Endothelial cell of hepatic sinusoid (primary cell): ENCODE measurements around the gene GLT8D2.
"Not testable (repeated sequence)": the region's sequence is repeated elsewhere in the genome, so short reads cannot be mapped to it uniquely, and the experiment has no call there.

Source experiments
- in situ Hi-C: cut with HindIII; loops from 2 replicates; pipeline ENCODE4 v1.10.0; 2017; ENCODE audit warnings: low sequenced_read_pairs

GLT8D2 gene

DNA sequence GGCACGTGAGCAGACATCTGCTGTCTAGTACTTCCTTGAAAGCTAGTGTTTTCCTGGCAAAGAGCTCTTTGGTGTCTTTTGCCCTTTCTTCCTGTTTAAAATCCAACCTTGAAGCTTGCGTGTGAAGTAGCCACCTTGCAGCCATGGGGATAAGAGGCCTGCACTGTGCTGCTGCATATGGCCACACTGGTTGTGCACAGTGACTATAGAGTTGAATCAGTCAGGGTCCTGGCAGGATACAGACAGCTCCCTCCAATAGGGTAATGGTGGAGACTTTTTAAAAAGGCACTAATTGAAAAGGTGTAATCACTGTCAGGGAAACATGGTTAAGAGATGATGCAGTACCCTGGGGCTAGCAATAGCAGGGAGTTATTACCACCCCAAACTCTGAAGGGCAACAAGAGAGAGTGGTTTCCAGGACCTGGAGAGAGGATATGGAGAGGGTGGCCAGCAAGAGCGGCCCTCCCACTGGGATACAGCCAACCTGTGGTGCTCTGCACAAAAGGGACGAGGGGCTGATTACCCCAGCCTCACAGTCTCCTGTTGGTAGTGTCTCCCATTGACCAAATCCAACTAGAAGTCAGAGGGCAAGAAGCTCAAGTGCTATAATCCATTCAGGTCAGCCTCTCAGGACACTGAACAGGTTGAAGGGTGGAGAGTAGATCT is 4.8 kb upstream of the GLT8D2 start:
- in situ Hi-C loops: loop anchor here (5.0 kb wide), 1 partner anchor 37 kb away; no protein-coding TSS in a partner anchor

DNA sequence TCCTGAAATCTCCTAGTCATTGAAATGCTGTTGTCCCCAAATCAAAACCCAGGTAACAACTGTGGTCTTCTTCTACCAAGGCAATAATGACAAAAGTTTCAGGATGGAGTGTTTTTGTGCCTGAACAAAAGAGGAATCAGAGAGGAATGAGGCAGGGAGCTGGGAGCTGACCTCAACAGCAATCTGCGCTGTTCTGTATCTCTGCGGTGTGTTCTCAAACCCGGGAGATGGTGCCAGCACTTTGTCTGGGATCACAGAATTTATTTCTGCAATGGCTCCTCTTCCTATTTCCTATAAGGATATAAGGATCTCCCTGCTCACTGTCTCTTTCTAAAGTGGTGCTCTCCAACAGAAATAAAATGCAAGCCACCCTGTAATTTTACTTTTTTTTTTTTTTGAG is 449 bp upstream of the GLT8D2 start:
- in situ Hi-C loops: no loop called here

DNA sequence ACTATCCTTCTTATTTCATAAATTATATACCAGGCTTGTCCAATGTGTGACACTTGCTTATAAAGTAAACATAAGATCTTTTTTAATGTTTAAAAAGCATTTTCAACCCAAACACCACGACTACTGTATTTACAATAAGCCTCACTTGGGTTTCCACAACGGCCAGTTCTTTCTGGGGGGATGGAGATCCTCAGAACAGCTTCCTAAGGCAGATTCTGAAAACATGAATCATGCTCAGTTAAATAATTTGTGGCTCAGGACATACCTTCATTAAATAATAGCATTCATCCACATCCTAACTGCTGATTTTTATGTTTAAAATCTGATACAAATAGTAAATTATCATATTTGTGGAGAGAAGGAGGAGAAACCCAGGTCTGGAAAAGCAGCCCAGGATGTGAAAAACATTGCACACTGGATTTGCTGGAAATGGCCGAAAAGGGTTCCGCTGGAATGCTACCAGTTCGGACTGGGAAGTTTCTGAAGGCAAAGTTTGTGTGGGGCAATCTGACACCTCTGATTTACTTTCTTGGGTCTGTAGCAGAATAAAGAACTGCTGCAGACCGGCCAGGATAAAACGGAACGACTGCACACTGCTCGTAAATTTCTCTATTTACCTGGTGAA is 597 bp downstream of the GLT8D2 start:
- in situ Hi-C loops: no loop called here

DNA sequence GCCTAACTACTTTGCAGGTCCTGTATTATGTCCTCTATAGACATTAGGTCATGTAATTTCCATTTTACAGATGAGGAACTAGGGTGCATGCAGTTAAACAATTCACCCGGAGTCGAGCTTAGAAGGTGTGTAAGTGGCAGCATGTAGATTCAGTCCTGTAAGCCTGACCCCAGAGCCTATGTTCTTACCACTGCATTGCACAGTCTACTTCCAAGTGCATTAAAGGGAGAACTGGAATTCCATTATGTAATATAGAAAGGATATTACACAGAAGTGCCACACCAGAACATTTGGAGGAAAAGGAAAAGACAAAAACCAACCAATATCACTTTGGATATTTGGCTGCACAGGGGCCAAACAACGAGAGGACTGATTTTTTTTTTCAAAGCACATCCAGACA is 1.2 kb downstream of the GLT8D2 start:
- in situ Hi-C loops: no loop called here

DNA sequence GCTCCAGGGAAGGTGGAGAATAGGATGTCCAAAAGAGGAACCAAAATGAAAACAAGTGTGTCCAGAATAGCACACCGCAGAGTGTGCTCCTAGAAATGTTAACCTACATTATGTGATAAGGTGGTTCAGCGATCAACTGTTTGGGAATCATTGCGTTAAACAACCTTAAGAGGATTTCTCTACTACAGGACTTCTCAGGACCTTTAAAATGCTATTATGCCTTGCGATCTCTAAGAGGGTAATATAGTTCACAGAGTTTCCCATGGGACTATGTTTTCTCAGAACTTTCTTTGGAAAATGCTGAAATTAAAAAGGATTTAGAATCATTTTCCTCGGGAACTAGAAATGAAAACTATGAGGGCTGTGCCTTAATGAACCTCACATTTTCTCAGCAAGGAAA is 1.8 kb downstream of the GLT8D2 start:
- in situ Hi-C loops: no loop called here

DNA sequence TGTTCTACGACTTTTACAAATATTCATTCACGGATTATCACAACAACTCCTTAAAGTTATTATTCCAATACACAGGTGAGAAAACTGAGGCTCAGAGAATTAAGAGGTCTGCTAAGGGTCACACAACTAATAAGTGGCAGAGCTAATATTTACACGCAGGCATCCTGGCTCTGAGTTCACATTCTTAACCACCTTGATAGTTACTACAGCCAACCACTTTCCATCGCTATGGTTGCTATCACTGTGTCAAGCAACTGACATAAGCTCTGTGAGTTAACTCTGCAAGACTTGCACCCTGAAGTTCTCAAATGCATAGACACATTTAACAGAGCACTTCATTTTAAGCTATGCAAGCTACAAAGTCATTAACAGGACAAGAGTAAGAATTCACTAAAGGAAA is 3.7 kb downstream of the GLT8D2 start:
- in situ Hi-C loops: no loop called here

DNA sequence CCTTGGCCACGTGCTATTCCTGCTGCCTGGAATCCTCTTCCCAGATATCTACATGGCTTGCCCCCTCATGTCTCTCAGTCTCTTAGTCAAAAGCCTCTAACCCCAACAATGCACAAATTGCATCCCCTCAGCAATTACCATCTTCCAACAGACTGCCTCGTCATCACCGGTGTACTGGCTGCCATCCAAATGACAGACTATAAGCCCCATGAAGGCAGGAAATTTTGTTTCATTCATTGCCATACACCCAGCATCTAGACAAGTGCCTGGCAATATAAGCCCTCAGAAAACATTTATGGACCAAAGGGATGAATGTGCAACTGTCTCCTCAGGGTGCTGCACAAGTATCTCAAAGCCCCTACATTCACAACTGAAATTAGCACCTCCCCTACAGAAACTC is 5.8 kb downstream of the GLT8D2 start:
- in situ Hi-C loops: no loop called here

DNA sequence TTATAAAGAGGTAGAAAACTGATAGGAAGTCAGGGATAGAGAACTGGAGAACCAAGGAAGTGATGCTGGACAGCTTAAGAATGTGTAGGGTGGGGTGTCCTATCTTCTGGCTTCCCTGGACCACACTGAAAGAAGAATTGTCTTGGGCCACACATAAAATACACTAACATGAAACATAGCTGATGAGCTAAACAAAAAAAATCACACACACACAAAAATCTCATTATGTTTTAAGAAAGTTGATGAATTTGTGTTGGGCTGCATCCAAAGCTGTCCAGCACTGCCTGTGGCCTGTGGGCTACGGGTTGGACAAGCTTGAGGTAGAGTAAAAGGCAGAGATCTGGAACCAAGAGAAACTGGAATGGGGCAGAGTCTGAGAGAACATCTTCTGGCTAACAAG is 7.4 kb downstream of the GLT8D2 start:
- in situ Hi-C loops: no loop called here

DNA sequence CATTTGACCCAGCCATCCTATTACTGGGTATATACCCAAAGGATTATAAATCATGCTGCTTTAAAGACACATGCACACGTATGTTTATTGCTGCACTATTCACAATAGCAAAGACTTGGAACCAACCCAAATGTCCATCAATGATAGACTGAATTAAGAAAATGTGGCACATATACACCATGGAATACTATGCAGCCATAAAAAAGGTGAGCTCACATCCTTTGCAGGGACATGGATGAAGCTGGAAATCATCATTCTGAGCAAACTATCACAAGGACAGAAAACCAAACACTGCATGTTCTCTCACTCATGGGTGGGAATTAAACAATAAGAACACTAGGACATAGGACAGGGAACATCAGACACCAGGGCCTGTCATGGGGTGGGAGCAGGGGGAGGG is 10.2 kb downstream of the GLT8D2 start:
- in situ Hi-C loops: not testable (repeated sequence)

DNA sequence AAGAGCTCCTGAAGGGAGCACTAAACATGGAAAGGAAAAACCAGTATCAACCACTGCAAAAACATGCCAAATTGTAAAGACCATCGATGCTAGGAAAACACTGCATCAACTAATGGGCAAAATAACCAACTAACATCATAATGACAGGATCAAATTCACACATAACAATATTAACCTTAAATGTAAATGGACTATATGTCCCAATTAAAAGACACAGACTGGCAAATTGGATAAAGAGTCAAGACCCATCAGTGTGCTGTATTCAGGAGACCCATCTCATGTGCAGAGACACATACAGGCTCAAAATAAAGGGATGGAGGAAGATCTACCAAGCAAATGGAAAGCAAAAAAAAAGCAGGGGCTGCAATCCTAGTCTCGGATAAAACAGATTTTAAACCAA is 13.8 kb downstream of the GLT8D2 start:
- in situ Hi-C loops: not testable (repeated sequence)

DNA sequence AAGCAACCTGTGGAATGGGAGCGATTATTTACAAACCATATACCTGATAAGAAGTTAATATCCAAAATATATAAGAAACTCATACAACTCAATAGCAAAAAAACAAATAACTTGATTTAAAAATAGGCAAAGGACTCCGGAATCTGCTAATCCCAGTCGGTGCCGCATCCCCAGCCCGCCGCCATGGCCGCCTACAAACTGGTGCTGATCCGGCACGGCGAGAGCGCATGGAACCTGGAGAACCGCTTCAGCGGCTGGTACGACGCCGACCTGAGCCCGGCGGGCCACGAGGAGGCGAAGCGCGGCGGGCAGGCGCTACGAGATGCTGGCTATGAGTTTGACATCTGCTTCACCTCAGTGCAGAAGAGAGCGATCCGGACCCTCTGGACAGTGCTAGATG is 19.4 kb downstream of the GLT8D2 start:
- in situ Hi-C loops: not testable (repeated sequence)

DNA sequence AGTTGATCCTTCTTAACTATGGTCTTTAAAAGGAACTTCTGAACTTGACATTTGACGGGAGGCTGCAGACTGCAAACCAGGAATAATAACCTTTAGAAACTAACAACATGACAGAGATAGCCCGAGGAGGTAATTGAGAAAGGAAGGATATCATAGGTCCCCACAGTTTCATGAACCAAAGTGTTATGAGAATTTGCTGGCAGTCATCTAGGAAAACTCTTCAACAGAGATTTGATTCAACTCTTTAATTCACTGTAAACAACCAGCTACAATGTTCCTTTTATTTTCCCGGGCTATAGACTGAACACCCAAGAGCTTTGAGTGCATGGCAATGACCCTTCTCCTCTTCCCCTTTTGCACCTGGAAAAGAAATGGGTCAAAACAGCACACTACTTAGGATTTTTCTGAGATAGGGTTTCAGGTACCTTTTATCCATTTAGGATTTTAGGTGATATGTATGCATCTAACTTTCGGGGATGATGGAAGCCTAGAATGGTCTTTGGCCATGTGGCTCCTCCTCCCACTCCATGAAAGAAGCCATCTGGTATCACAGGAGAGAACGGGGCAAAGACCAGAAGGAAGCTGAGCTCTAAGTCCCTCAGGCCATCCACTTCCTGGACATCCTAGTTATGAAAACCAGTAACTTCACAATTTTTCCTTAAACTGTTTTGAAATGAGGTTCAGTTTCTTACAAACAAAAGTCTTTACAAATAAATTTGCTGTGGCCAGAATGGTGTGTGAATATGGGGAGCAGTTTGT is 23.0 kb downstream of the GLT8D2 start:
- in situ Hi-C loops: no loop called here

DNA sequence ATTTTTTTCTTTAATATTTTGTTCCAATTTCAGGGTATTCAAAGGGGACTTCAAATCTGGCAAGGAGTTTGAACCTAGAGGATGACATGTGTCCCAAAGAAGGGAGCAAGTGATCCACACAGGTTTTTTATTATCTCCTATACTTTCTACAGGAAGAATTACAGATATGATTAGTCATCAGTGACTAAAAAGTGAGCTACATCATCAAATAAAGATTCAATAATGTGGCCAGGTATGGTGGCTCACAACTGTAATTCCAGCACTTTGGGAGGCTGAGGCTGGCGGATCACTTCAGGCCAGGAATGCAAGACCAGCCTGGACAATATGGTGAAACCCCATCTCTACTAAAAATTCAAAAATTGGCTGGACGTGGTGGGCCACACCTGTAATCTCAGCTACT is 24.2 kb downstream of the GLT8D2 start:
- in situ Hi-C loops: no loop called here

DNA sequence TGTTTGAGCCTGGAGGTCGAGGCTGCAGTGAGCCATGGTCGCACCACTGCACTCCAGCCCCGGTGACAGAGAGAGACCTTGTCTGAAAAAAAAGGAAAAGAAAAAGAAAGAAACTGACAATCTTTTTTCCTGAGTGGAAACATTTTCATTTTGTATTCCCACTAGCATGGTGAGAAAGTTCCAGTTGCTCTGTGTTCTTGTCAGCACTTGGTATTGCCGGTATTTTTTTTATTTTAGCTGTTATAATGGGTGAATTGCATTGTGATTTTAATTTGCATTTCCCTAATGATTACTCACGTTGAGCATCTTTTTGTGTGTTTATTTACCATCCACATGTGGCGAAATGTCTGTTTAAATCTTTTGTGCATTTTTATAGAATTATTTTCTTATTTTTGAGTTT is 25.6 kb downstream of the GLT8D2 start:
- in situ Hi-C loops: no loop called here

DNA sequence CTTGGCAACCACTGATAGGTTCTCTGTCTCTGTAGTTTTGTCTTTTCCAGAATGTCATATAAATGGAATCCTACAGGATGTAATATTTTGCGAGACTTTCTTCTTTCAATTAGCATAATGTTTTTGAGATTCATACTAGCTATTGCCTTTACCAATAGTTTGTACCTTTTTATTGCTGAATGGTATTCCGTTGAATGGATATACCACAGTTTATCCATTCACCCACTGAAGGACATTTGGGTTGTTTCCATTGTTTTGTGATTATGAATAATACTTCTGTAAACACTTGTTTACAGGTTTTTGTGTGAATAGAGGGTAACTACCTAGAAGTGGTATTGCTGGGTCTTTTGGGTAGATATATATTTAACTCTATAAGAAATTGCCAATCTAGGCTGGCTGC is 26.3 kb downstream of the GLT8D2 start:
- in situ Hi-C loops: no loop called here

DNA sequence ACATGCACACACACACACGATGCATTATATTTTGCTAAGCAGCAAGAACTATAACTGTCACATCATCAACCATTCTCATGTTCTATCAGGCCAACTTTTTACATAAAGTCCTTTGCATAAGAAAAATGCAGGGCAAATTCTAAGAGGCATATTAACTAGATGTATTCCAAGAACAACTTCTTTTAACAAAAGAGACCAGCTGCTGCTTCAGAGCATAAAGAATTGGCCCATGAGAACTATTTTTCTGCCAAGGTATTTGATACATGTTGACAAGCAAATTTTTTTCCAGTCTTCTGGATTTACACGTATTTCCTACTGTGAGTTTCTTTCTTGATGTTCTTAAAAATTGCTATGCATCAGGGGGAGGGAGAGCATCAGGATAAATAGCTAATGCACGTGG is 27.2 kb downstream of the GLT8D2 start:
- in situ Hi-C loops: no loop called here

DNA sequence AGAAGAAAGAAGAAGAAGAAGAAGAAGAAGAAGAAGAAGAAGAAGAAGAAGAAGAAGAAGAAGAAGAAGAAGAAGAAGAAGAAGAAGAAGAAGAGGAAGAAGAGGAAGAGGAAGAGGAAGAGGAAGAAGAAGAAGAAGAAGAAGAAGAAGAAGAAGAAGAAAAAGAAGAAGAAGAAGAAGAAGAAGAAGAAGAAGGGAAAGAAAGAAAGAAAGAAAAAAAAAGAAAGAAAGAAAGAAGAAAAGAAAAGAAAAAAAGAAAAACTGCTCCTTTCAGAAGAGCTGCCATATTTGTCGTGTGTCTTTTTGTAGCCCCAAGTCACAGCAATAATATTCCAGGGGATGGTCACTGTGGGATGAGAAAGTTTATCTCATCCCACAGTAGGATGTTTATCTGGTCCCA is 28.1 kb downstream of the GLT8D2 start:
- in situ Hi-C loops: not testable (repeated sequence)

DNA sequence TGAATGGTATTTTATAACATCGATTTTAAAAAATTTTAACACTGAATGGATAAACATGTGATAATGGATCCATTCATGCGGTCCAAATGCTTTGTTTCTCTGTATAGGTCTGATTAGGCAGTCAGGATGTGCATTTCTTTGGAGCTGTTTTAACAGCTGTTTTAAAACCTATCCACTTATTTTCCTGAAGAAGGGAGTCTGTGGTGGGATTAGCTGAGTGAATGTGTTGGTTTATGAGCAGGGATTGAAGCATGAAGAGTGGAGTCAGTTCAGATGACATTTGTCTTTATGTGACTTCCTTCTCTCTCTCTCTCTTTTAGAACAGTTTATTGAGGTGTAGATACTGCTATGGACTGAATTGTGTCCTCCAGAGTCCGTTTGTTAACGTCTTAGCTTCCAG is 37.7 kb downstream of the GLT8D2 start:
- in situ Hi-C loops: no loop called here

DNA sequence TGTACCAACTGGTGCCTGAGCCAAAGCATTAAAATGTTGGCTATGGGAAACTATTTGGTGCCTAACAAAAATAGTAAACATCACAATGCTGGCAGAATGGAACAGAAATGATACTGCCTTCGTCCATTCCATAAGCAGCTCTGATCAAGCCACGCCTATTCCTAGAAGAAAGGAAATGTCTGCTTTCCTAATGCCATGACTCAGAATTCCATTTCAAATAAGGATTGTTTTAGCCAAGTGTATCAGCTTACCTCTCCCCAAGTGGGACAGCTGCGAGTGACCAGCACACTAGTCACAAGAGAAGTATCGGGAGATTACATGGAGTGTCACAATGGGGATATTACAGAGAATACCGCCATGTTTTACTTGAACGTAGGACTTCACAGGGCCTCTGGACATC is 38.7 kb downstream of the GLT8D2 start:
- in situ Hi-C loops: no loop called here

DNA sequence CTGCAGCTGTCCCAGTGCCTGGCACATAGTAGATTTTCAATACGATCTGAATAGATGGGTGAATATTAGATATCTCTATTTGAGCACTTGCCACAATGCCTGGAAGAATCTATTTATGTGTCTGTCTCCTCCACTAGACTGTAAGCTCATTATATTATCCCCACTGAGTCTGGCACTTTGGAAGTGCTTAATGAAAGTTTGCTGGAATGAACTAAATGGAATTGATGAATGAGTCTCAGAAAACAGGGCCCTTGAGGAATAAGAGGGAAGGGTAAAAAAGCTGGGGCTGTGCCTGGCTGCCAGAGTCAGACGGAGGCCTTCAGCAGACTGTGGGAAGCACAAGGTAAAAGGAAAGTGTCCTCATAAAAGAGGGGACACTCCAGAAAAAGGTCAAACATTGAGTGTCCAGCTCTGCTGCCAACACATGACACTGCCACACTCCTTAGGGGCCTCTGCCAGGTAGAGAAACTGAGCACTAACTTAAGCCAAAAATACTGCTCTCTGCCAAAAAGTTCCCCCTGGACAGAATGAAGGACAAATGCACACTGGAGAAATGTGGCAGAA is 39.3 kb downstream of the GLT8D2 start:
- in situ Hi-C loops: no loop called here

DNA sequence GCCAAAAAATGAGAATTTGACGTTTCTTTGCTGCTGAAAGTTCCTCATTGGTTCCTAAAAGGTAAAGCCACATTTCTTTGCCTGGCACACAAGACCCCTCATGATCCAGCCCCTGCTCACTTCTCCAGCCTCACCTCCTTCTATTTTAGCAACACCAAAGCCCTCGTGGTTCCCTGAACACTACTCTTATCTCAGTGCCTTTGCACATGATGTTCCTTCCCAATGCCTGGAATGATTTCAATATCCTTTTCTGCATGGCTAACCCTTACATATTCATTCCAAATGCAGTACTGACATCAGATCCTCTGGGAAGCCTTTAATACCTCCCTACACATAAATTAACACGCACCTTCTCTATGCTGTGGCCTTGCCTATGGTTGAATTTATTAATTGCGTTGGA is 39.9 kb downstream of the GLT8D2 start:
- in situ Hi-C loops: no loop called here

DNA sequence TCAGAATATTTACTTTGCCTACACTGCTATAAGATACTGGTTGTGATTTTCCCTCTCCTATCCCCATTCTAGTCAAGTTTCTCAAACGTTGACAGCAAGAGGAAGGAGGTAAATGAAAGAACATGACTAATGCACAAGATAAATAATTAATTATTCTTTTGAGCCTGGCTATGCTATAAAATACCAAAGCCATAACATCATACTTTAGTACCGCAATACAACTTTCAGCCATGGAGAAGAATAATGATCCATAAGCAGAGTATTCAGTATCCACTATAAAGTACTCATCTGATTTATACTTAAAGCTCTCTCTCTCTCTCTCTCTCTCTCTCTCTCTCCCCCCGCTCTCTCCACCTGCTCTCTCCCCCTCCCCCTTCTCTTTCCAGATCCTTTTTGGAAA is 43.1 kb downstream of the GLT8D2 start:
- in situ Hi-C loops: no loop called here
